HG03378 (cell line): ENCODE results near the gene CTSW.
"Not testable (repeated sequence)": the region's sequence is repeated elsewhere in the genome, so short reads cannot be mapped to it uniquely, and the experiment has no call there.

ENCODE experiments used
- ATAC-seq: cut with Tn5 transposase; IDR thresholded peaks from one replicate; pipeline ENCODE4 v1.9.1; 2021; ENCODE audit warnings: mild to moderate bottlenecking, moderate library complexity; ENCODE audit not compliant: unreplicated experiment

CTSW gene

DNA sequence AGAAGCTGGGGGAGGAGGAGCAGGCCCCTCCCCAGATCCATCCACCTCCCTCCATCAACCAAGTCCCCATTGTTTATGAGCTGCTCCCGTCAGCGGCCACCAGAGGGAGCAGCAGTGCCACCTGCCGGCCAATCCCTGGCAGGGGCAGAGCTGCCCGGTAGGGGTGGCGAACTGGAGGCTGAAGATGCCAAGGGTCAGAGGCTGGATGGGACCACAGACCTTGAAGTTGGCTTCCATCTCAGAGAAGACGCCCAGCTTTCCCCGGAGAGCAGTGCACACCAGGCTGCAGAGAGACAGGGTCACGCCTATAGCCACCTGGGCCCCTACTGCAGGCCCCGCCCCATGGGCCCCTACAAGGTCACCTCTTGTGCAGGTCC, 5.1 kb downstream of the CTSW start:
- ATAC-seq = no peak

DNA sequence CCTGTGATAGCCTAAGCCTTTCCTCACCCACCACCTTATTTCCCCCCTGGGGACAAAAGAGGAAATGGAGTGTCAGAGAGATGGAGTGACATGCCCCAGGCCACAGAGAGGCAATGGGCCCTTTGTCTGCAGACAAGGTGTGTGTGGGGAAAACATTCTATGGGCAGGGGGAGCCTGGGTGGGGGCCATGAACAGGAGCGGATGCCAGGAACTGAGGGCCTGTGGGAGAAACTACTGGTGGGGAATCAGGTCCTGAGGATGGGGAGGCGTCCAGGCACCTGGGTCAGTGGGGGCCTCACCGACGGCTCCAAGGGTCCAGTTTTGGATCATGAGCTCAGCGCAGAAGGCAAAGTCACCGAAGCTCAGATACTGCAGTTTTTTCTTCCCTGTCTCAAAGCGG, 5.6 kb downstream of the CTSW start:
- ATAC-seq = no peak

GRCh38 chr11:65885808-65886536, 6.3 kb downstream of the CTSW start:
- no peak for ATAC-seq

DNA sequence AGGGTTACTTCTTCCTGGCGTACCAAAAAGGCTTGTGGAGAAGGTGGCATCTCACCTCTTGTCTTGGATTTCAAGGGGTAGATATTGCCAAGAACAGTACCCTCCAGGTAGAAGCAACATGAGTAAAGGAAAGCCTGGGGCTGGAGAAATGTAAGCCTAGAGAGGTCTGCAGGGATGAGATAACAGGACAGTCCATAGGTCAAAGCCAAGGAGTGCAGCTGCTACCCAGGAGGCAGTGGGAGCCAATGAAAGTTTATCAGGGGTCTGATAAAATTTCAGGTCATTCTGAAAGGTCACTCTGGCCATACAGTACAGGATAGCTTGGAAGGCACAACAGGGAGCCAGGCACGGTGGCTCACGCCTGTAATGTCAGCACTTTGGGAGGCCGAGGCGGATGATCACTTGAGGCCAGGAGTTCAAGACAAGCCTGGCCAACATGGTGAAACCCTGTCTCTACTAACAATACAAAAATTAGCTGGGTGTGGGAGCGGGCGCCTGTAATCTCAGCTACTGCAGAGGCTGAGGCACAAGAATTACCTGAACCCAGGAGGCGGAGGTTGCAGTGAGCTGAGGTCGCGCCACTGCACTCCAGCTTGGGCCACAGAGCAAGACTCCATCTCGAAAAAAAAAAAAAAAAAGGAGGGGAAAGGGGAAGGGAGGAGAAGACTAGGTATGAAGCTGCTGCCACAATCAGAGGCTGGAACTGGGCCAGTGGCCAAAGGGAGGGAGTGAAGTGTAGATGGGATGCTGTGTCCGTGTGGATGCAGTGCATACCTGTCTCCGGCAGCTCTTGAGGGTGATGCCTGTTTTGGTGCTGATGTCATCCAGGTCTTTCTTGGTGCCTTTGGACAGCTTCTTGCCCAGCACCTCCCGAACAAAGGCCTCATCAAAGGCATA, 7.4 kb downstream of the CTSW start:
- ATAC-seq = no peak

DNA sequence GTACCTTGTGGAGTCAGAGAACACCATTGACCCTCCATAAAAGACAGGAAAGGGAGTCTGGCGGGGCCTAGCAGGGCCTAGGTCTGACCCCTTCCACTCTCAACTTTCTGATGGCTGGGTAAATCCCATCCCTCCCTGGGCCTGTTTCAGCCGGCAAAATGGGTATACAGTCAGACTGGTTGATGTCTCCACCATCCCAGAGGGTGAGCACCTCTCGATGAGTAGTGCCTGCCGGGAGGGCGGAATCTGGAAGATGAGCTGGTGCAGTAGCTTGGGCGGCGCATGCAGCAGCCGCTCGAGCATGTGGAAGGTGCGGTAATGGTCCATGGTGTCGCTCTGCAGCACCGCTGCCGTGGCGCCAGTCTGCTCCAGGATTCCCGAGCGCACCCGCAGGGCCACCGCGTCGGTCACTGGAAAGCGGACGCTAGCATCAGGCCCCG, 8.1 kb downstream of the CTSW start:
- no peak for ATAC-seq

DNA sequence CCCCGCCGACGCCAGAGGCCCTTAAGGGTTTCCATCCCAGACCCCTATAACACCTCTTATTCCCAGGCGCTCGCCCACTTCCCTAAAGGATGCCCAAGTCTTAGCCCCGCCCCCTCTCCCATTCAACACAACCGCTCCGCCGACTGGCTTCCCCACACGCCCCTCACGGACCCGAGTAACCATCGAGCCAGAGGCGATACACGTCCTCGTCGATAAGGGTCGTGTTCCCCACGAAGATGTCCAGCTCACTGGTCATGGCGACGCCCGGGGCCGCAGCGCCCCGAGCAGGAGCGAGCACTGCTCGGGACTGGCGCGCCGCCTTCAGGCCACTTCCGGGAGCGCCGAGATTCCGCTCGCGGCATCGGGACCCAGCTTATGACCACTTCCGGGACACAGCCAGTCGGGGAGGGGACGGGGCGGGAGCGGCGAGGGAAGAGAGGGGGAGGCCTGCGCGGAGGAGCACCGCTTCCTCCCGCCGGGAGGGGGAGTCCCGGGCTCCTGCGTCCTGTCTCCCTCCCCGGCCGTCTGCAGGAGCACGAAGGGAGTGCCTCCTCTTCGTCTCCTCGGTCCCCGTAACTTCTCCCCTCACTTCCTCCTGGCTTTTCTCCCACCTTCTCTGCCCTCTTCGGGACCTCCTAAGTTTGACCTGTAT, 8.7 kb downstream of the CTSW start, which contains the start of gene FIBP:
TSS of gene FIBP (minus strand) at position 309 of the 652 bp plus-strand sequence. CDS start at position 256, 53 bp downstream.
- ATAC-seq = no peak

DNA sequence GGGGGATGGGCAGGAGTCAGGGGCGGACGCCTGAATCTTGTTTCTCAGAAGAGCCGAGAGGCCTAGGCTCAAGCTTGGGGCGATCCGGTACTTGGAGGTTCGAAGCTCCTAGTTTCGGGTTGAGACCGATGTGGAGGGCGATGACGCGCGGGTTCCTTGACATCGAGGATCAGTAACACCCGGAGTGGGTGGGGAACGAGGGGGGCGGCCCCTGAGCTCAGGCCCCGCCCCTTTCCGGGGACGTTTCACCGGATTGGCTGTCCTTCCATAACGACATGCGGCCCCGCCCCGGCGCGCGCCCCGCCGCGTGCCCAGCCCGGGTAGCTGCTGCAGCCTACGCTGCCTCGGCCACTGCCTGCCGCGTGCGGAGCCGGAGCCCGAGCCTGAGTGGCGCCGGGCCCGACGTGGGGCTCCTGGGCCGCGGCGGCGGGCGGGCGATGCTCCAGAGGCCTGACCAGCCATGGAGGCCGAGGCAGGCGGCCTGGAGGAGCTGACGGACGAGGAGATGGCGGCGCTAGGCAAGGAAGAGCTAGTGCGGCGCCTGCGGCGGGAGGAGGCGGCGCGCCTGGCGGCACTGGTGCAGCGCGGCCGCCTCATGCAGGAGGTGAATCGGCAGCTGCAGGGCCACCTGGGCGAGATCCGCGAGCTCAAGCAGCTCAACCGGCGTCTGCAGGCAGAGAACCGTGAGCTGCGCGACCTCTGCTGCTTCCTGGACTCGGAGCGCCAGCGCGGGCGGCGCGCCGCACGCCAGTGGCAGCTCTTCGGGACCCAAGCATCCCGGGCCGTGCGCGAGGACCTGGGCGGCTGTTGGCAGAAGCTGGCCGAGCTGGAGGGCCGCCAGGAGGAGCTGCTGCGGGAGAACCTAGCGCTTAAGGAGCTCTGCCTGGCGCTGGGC, 10.9 kb downstream of the CTSW start, which contains the start of gene CCDC85B:
TSS of gene CCDC85B (plus strand) at position 350 of the 895 bp plus-strand sequence. CDS start at position 461, 111 bp downstream.
- ATAC-seq = peak; percentile 39

DNA sequence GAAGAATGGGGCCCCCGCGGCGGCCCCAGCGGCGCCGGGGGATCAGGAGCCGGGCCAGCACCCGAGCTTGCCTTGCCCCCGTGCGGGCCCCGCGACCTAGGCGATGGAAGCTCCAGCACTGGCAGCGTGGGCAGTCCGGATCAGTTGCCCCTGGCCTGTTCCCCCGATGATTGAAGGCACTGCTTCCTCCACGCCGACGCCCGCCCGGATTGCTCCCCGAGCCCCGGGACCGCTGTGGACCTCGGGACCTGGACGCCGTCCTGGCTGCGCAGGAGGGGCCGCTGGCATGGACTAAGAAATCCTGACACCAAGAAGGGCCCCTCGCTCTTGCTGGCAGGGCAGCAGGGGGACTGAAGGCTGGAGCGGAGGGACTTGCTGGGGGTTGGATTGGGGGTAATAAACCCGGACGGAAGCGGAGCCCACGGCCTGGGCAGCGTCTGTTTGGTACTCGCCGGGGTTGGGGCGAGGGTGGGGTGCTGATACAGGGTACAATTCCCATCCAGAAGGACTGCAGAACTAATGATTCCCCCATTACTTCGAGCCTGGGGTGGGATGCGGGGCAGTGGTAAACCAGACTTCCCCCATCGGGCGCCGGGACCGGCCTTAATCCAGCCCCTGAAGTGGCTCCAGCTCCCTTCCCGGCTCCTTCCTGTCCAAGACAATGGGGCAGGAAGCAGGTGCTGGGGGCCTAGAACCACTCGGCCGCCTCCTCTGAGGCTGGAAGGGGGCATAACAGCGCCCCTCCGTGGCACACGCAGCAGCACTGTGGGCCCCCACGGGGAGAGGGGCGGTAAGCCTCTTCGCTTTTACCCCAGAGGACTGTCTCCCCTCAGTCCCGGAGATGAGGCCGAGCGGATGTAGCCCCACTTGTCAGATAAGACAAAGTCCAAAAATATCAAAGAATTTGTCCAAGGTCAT, 11.8 kb downstream of the CTSW start:
- ATAC-seq = no peak

GRCh38 chr11:65892137-65892540, 12.5 kb downstream of the CTSW start:
- not testable (repeated sequence) for ATAC-seq

- no peak for ATAC-seq
These were observed 13.2 kb downstream of the CTSW start for GRCh38 chr11:65892661-65893317.

DNA sequence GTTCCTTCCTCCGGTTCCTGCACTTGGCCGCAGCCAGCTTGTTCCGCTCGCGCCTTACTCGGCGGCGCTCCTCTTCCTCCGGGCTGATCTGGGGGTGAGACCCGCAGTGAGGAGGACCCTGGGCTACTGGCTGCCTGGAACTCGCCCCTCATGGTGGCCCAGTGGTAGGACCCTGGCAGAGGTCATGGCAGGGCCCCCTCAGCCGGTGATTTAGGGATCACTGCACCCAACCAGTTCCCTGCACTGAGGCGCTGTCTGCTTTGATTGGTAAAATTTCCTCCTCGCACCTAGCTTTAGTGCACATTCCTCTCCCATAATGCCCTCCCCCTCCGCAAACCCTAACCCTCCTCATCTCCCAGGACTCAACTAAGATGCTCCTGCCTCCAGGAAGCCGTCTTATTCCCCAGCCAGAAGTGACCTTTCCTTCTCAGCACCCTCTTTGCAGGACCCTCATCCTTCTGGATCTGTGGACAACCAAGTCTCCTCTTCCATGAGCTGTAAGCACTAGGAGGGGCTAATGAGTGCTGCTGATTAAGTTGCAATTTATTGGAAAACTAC, 14.5 kb downstream of the CTSW start:
- ATAC-seq = no peak

DNA sequence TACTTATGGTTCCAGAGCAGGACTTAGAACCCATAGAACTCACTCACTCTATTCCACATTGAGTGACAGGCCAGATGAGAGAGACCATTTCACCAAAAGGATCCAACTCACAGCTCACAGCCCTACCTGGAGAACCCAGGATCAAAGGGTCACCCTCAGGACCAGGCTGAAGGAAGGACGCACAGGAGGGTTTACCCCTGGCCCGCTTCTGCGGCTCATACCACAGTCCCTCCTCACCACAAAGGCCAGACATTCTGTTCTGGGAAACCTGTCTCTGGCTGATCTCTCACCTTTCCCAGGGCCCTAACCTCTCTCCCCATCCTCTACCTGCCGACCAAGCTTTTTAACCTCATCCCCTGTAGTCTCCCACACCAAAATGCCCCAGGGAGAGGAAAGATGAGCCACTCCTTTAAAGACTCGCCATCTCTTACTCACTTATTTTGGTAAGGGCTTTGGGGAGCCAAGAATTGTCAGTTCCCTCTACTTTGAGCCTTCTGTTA, 15.9 kb downstream of the CTSW start:
- ATAC-seq = no peak

GRCh38 chr11:65896034-65896999, 16.7 kb downstream of the CTSW start:
- no peak for ATAC-seq

DNA sequence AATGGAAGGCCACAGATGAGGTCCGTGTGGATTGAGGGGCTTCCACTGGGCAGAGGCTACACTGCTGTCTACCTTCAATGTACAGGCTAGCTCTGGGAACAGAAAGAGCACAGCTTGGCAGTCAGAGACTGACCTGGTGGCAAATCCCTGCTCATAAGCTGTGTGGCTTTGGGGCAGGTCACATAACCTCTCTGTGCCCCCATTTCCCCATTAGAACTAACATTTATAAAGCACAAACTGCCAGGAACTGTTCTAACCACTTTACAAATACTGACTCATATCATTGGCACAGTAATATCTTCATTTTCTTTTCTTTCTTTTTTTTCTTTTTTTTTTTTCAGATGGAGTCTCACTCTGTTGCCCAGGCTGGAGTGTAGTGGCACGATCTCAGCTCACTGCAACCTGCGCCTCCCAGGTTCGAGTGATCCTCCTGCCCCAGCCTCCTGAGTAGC, 17.4 kb downstream of the CTSW start:
- ATAC-seq = no peak

GRCh38 chr11:65898656-65899355, 19.2 kb downstream of the CTSW start:
- no peak for ATAC-seq

GRCh38 chr11:65899356-65900124, 19.9 kb downstream of the CTSW start:
- no peak for ATAC-seq
